Measurements from ENCODE around the gene SH3PXD2B. TPM values are rescaled to one million over a fixed set of nuclear protein-coding genes. Genes with fewer than 3 reads are reported as not detected.
"Not testable (repeated sequence)": the region's sequence is repeated elsewhere in the genome, so short reads cannot be mapped to it uniquely, and the experiment has no call there.

SH3PXD2B gene
- total RNA-seq, 2 experiments from 2014 or later = 0.60 to 0.95 TPM

GRCh38 chr5:172410662-172411483, 43.5 kb downstream of the SH3PXD2B start:
- ChIA-PET CTCF (no interaction called here), POLR2A (no interaction called here)
- intact Hi-C loops (cut with DNase I, micrococcal nuclease) = no loop called here
- DNase-seq (peak in 2 of 14 experiments; percentile 30 to 38), ATAC-seq (ENCODE audit: poor library complexity) (no peak)
- H3K4me3 ChIP-seq (ENCODE audit: low read length) = no peak overlapping the region
- no peaks in the 10 kb centered on the region for H3K4me1 ChIP-seq (ENCODE audit: insufficient read depth, low read length)
- Mint-ChIP-seq H3K4me3 (no peak overlapping the region), H3K27ac (no peak overlapping the region), H3K9me3 (no peaks in the 10 kb centered on the region), H3K27me3 (peaks cover 6% of the 10 kb centered on the region), H3K4me1 (ENCODE audit: low read depth) (no peaks in the 10 kb centered on the region), H3K36me3 (ENCODE audit: low read depth) (no peaks in the 10 kb centered on the region)
- H3K27me3 ChIP-seq (ENCODE audit: control insufficient read depth in 1 of 2, insufficient read depth in 2 of 2, low read length in 2 of 2) = no peaks in the 10 kb centered on the region
- H3K9me3 ChIP-seq (ENCODE audit: control insufficient read depth in 1 of 2, insufficient read depth in 1 of 2, low read length in 2 of 2) = peaks cover 0 to 5% of the 10 kb centered on the region in 2 experiments
- no peak overlapping the region for H3K27ac ChIP-seq (ENCODE audit: low read depth in 1 of 2, low read length in 2 of 2)
- no peak for TF ChIP-seq CTCF (IDR thresholded peaks at IDR 0.05)
- H3K36me3 ChIP-seq (ENCODE audit: insufficient read depth, low read length) = no peaks in the 10 kb centered on the region

- no peaks in the 10 kb centered on the region for H3K9me3 Mint-ChIP-seq
- no peak overlapping the region for H3K4me3 Mint-ChIP-seq
- intact Hi-C loops (cut with DNase I, micrococcal nuclease) = no loop called here
- DNase-seq (peak in 3 of 14 experiments; percentile 23 to 65 (median 53)), ATAC-seq (ENCODE audit: poor library complexity) (no peak)
- no peak overlapping the region for H3K27ac Mint-ChIP-seq
- peaks cover 6% of the 10 kb centered on the region for H3K27me3 Mint-ChIP-seq
- no peaks in the 10 kb centered on the region for H3K27me3 ChIP-seq (ENCODE audit: control insufficient read depth in 1 of 2, insufficient read depth in 2 of 2, low read length in 2 of 2)
- H3K4me1 ChIP-seq (ENCODE audit: insufficient read depth, low read length) = no peaks in the 10 kb centered on the region
- H3K36me3 ChIP-seq (ENCODE audit: insufficient read depth, low read length) = no peaks in the 10 kb centered on the region
- TF ChIP-seq CTCF (IDR thresholded peaks at IDR 0.05) = no peak
- ChIA-PET CTCF (no interaction called here), POLR2A (no interaction called here)
- H3K36me3 Mint-ChIP-seq (ENCODE audit: low read depth) = no peaks in the 10 kb centered on the region
- H3K4me3 ChIP-seq (ENCODE audit: low read length) = no peak overlapping the region
- H3K9me3 ChIP-seq (ENCODE audit: control insufficient read depth in 1 of 2, insufficient read depth in 1 of 2, low read length in 2 of 2) = peaks cover 0 to 5% of the 10 kb centered on the region in 2 experiments
- H3K27ac ChIP-seq (ENCODE audit: low read depth in 1 of 2, low read length in 2 of 2) = no peak overlapping the region
- no peaks in the 10 kb centered on the region for H3K4me1 Mint-ChIP-seq (ENCODE audit: low read depth)
Measured at GRCh38 chr5:172410160-172410559, 44.2 kb downstream of the SH3PXD2B start.

- CTCF ChIA-PET; ATAC-seq (ENCODE audit: poor library complexity); H3K9me3 ChIP-seq (ENCODE audit: control insufficient read depth in 1 of 2, insufficient read depth in 1 of 2, low read length in 2 of 2); H3K4me1 Mint-ChIP-seq (ENCODE audit: low read depth); H3K27ac ChIP-seq (ENCODE audit: low read depth in 1 of 2, low read length in 2 of 2); H3K4me3 ChIP-seq (ENCODE audit: low read length); intact Hi-C loops (cut with DNase I, micrococcal nuclease); H3K4me1 ChIP-seq (ENCODE audit: insufficient read depth, low read length); POLR2A ChIA-PET; H3K36me3 Mint-ChIP-seq (ENCODE audit: low read depth); H3K27me3 ChIP-seq (ENCODE audit: control insufficient read depth in 1 of 2, insufficient read depth in 2 of 2, low read length in 2 of 2); H3K27me3 Mint-ChIP-seq; H3K4me3 Mint-ChIP-seq; H3K36me3 ChIP-seq (ENCODE audit: insufficient read depth, low read length); DNase-seq; H3K27ac Mint-ChIP-seq; H3K9me3 Mint-ChIP-seq: not testable (repeated sequence)
Measured at GRCh38 chr5:172409477-172409876, 44.8 kb downstream of the SH3PXD2B start.

GRCh38 chr5:172407822-172408221, 46.5 kb downstream of the SH3PXD2B start:
- ATAC-seq (ENCODE audit: poor library complexity) (no peak), DNase-seq (no peak)
- POLR2A ChIA-PET = no interaction called here
- TF ChIP-seq CTCF (IDR thresholded peaks at IDR 0.05) = no peak
- H3K27me3 Mint-ChIP-seq = peaks cover 6% of the 10 kb centered on the region
- Histone ChIP-seq H3K27ac (ENCODE audit: low read depth in 1 of 2, low read length in 2 of 2) (no peak overlapping the region), H3K9me3 (ENCODE audit: control insufficient read depth in 1 of 2, insufficient read depth in 1 of 2, low read length in 2 of 2) (peaks cover 0 to 11% of the 10 kb centered on the region in 2 experiments), H3K27me3 (ENCODE audit: control insufficient read depth in 1 of 2, insufficient read depth in 2 of 2, low read length in 2 of 2) (peaks cover 0 to 4% of the 10 kb centered on the region in 2 experiments), H3K4me3 (ENCODE audit: low read length) (no peak overlapping the region), H3K4me1 (ENCODE audit: insufficient read depth, low read length) (no peaks in the 10 kb centered on the region), H3K36me3 (ENCODE audit: insufficient read depth, low read length) (no peaks in the 10 kb centered on the region)
- no peaks in the 10 kb centered on the region for H3K36me3 Mint-ChIP-seq (ENCODE audit: low read depth)
- intact Hi-C loops (cut with DNase I, micrococcal nuclease) = no loop called here
- H3K4me1 Mint-ChIP-seq (ENCODE audit: low read depth) = no peaks in the 10 kb centered on the region
- H3K4me3 Mint-ChIP-seq = no peak overlapping the region
- H3K27ac Mint-ChIP-seq = no peak overlapping the region
- CTCF ChIA-PET = no interaction called here
- H3K9me3 Mint-ChIP-seq = no peaks in the 10 kb centered on the region

Data from CD4-positive, alpha-beta T cell (primary cell).